A673 (cell line): ENCODE results near the gene NUDCD2.

ENCODE experiments used
- EZH2 ChIP-seq: fragments of 200-600 bp; sonication (generic); IDR thresholded peaks from 2 replicates; pipeline ENCODE4 v1.6.1; 2017; ENCODE audit warnings: borderline replicate concordance, low read depth, mild to moderate bottlenecking, mixed read lengths, antibody characterized with exemption, low read length; ENCODE audit not compliant: poor library complexity, severe bottlenecking
- TF ChIP-seq, protein P1 (sequence below): fragments of 300-800, 200-600 bp; sonication (generic); conservative IDR thresholded peaks from 2 replicates; pipeline ENCODE4 v1.5.1; 2017; ENCODE audit warnings: low read depth, mild to moderate bottlenecking, antibody characterized with exemption, low read length, moderate library complexity, mixed read lengths

DNA sequence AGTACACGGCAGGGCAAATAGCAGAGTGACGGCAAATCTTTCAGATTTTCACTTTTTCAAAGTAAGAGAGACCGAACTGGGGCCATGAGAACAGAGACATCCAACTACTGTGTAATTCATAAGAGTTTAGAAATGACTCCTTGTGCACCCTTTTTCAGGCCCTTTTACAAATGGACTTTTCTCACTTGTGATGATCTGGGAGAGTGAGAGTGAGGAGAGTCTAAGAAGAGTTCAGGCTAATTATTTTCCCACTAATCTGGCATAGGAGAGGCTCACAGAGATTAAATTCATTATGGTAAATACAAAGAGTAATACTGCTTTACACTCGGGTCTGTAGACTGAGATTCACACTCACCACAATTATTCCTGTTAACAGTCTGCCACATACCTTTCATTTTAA lies 23.4 kb downstream of the NUDCD2 start:
- TF ChIP-seq, protein P1, sequence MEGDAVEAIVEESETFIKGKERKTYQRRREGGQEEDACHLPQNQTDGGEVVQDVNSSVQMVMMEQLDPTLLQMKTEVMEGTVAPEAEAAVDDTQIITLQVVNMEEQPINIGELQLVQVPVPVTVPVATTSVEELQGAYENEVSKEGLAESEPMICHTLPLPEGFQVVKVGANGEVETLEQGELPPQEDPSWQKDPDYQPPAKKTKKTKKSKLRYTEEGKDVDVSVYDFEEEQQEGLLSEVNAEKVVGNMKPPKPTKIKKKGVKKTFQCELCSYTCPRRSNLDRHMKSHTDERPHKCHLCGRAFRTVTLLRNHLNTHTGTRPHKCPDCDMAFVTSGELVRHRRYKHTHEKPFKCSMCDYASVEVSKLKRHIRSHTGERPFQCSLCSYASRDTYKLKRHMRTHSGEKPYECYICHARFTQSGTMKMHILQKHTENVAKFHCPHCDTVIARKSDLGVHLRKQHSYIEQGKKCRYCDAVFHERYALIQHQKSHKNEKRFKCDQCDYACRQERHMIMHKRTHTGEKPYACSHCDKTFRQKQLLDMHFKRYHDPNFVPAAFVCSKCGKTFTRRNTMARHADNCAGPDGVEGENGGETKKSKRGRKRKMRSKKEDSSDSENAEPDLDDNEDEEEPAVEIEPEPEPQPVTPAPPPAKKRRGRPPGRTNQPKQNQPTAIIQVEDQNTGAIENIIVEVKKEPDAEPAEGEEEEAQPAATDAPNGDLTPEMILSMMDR, result no peak
- no peak for TF ChIP-seq EZH2
